GM18873 (cell line): ENCODE results near the gene TAPBP.

Experiments
- ATAC-seq: cut with Tn5 transposase; IDR thresholded peaks from one replicate; pipeline ENCODE4 v1.9.1; 2021; ENCODE audit warnings: mild to moderate bottlenecking, moderate library complexity, moderate number of reproducible peaks; ENCODE audit not compliant: unreplicated experiment, low FRiP score

Gene TAPBP

GRCh38 chr6:33320315-33321181, 6.7 kb upstream of the TAPBP start:
- no peak for ATAC-seq

DNA sequence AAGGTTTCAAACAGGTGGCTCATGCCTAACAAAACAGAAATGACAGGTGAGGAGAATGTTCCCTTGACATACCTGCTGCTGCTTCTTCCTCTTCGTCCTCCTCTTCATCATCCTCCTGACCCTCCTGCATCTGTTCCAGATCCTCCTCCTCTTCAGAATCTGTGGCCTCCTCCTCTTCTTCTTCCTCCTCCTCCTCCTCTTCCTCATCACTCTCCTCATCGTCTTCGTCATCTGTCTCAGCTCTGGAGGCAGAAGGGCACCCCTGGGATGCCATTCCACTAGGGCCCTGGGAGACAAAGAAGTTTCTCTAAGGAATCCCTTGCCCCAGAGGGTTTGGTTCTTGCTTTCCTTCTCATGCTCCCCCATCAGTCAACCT, 6.0 kb upstream of the TAPBP start:
- no peak for ATAC-seq

- ATAC-seq = no peak
Measured at GRCh38 chr6:33318426-33319073, 4.7 kb upstream of the TAPBP start.

- ATAC-seq = peak; percentile 44
Measured at GRCh38 chr6:33317669-33318425, 4.0 kb upstream of the TAPBP start, which contains the start of gene ZBTB22. ZBTB22 (minus strand) TSS chr6:33317744; CDS start chr6:33316916, 828 bp downstream.

GRCh38 chr6:33317419-33317668, 3.5 kb upstream of the TAPBP start:
- no peak for ATAC-seq

DNA sequence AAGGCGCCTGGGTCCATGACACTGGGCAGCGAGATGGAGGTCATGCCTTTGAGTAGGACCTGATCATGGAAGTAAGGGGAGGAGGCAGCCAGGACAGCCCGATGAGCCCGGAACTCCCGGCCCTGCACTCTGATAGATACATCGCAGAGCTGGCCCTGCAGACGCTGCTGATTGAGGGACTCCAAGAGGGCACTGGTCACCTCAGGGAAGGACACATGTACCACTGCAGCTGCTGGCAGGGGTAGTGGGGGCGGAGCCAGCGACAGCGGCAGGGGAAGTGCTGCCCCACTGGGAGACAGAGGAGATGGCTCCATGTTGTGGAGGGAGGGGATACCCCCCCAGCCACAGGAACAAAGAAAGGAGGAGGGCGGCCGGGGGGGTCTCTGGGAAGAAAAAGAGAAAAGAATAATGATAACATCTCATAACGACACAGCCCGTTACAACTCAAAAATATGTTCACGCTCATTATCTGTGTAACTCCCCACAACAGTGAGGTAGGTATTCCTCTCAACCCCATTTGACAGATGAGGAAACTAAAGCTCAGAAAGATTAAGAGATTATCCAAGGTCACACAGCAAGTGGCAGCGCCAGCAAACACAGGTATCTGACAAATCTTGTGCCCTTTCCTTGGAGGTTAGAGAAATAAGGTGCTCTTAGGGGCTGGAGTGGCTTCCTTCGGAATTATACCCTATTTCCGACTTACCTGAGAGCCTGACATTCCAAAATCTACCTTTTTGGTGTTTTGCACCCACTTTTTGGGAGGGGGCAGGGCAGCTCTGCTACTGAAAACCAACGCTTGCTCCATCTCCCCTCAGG, 2.9 kb upstream of the TAPBP start:
- no peak for ATAC-seq

- no peak for ATAC-seq
Measured at GRCh38 chr6:33315793-33316602, 2.1 kb upstream of the TAPBP start.

GRCh38 chr6:33314943-33315792, 1.3 kb upstream of the TAPBP start:
- ATAC-seq = no peak

DNA sequence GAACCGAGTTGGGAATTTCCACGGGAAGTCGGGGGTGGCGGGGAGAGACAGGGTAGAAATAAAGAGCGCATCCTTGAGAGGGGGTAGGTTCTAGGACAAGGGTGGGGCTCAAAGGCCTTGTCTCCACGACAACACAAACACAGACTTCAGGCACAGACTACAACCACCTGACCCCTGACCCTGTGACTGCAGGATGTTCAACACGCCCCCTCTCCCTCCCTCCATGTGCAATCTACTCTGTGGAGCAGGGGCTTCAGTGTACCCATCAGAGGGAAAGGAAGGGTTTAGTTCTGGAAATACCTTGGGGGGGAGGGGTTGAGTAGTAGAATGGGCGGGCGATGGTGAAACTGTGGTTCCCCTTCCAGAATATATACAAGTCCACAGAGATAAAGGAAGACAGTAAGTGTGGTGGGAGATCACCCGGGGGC, 651 bp upstream of the TAPBP start:
- ATAC-seq = no peak

- no peak for ATAC-seq
Measured at GRCh38 chr6:33313105-33313708, 671 bp downstream of the TAPBP start.

- ATAC-seq = no peak
Measured at GRCh38 chr6:33312361-33313104, 1.3 kb downstream of the TAPBP start.

GRCh38 chr6:33306356-33306755, 7.5 kb downstream of the TAPBP start:
- ATAC-seq = no peak

DNA sequence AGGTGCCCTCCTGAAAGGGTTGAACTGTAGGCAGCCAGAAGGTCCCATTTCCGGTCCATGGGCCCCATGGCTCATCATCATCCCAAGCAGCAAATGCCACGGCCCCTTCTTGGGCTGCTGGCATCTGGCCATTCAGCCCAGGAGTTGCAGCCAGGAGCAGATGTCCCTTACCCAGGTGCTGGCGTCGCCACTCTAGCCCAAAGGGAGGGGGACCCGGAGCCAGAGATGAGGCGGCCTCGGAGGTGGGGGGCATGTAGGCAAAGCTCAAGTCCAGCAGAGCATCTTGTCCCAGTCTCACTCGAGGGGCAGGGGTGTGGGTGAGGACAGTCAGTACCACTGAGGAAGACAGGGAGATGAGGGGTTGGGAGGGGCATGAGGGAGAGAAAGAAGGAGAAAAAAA, 8.8 kb downstream of the TAPBP start:
- no peak for ATAC-seq

DNA sequence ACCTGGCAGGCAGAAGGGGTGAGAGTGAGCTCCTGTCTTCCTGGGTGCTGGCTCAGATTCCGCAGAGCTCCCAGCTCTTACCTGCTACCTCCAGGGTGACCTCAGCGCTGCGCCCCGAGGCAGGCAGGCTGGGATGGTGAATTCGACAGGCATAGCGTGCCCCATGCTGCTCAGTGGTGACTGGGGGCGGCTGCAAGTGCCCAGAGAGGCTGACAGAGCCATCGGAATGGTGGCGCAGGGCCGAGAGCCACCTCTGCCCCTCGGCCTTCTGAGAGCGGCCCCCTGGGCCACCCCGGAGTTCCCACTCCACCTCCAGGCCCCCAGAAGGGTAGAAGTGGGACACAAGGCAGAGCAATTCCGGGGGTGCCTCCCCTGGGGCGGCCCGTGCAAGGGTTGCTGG, 9.7 kb downstream of the TAPBP start:
- ATAC-seq = no peak

DNA sequence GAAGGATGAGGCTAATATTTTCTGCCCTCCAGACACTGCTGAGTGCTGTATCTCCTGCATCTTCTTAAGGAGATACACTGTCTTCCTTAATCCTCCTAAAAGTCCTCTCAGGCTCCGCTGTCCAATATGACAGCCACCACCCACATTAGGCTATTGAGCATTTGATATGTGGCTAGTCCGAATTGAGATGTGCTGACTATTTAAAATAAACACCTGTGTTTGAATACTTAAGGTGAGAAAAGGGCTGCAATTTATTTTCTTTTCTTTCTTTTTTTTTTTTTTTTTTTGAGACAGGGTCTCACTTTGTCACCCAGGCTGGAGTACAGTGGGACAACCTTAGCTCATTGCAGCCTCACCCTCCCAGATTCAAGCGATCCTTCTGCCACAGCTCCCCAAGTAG, 12.0 kb downstream of the TAPBP start:
- ATAC-seq = no peak

DNA sequence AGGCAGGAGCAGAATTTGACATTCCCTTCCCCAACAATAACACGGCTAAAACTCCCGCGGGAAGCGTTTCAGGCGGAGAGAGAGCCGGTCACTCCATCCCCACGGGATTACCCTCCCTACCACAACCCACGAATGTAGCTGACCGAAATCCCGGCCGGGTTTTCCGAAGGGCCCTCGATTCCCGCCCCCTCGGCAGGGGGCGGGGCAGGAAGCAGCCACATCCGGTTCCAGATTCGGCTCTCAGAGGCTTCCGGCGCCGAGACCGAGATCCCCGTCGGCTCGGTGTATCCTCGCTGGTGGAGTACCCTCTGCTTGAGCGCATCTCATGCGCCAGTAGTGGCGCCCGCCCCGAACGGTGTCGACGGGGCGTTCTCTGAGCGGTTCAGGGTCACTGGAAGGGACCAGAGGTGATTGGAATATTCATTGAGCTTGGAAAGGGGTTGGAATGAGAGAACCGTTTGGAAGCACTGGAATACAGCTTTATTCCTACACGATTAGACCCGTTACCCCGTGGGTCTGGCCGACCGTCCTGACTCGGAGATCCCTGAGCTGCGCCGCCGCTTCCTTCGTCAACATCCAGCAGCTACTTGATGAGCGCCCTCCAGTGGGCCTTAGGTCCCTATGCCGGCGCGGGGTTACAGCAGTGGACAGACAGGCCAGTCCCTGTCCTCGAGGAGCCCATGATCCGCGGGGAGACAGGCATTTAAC, 14.5 kb downstream of the TAPBP start:
- peak; percentile 67 for ATAC-seq

DNA sequence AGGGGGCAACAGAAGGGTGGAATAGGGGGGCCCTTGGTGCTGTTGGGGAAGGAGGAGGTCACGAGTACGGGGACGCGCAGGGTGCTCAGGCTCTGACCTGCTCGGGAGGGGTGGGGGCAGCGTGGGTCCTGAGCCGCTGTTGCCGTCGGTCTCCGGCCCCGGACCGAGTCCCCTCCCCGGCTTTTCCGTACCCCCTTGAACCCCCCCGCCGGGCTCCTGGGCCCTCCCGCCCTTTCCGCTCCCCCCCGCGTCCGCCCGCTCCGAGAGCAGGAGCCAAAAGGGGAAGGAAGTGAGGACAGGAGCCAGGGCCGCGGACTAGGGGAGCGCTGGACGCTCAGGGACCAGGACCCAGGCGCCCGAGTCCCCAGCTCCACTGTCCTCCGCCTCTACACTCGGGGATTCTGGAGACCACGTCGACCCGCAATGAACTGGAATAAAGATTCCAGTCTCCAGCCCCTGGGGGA, 15.1 kb downstream of the TAPBP start, which contains the start of gene RGL2:
Gene RGL2 (minus strand): TSS at position 170 of the 464 bp plus-strand sequence. CDS start 332 bp downstream, outside the sequence.
- peak; percentile 14 for ATAC-seq
